A673 (cell line): ENCODE results near the gene ACOT11. TPM values are rescaled to one million over a fixed set of nuclear protein-coding genes. Genes with fewer than 3 reads are reported as not detected.
A peak's percentile ranks its signal among the peaks of the same experiment; 100 is the strongest.

ENCODE experiments used
- BruUV-seq: library from RNA; stranded (reverse); fragments of 400-500 nt; replicated peaks from 2 replicates; lab custom pipeline; 2021; lab: Mats Ljungman, UMichigan
- CTCF ChIA-PET: fragments of 300-600 bp; sonication (Branson Sonifier 250); formaldehyde crosslinking; loops from one replicate; lab custom pipeline; 2022; ENCODE audit warnings: antibody characterized with exemption; lab: Charles Lee
- POLR2A ChIA-PET: fragments of 300-600 bp; sonication (Branson Sonifier 250); formaldehyde crosslinking; loops from one replicate; lab custom pipeline; 2022; ENCODE audit warnings: antibody characterized with exemption; ENCODE audit not compliant: low non-redundant PET; lab: Charles Lee
- DNase-seq: peaks from one replicate; pipeline ENCODE4 v3.0.0-alpha.2; 2015; ENCODE audit warnings: low spot score
- H3K27ac ChIP-seq: fragments of 200-600 bp; sonication (generic); 2 replicates; pipeline ENCODE4 v1.5.1; 2016; ENCODE audit warnings: mixed run types, low read depth, mild to moderate bottlenecking, mixed read lengths, antibody characterized with exemption, low read length; ENCODE audit not compliant: poor library complexity, severe bottlenecking
- H3K27me3 ChIP-seq: fragments of 200-600 bp; sonication (generic); replicated peaks from 2 replicates; pipeline ENCODE4 v1.6.1; 2017; ENCODE audit warnings: mixed run types, low read depth, mild to moderate bottlenecking, mixed read lengths, antibody characterized with exemption, low read length; ENCODE audit not compliant: insufficient read depth, poor library complexity
- H3K36me3 ChIP-seq: fragments of 200-600 bp; sonication (generic); 2 replicates; pipeline ENCODE4 v1.6.1; 2016; ENCODE audit warnings: mixed run types, mild to moderate bottlenecking, mixed read lengths, antibody characterized with exemption, low read length; ENCODE audit not compliant: insufficient read depth, poor library complexity, severe bottlenecking
- H3K4me1 ChIP-seq: fragments of 200-600 bp; sonication (generic); 2 replicates; pipeline ENCODE4 v1.6.1; 2017; ENCODE audit warnings: mixed run types, mild to moderate bottlenecking, mixed read lengths, antibody characterized with exemption, low read length; ENCODE audit not compliant: insufficient read depth, poor library complexity, severe bottlenecking
- H3K4me3 ChIP-seq: fragments of 200-600 bp; sonication (generic); 2 replicates; pipeline ENCODE4 v1.5.1; 2016; ENCODE audit warnings: low read depth, mixed run types, mild to moderate bottlenecking, mixed read lengths, low read length; ENCODE audit not compliant: poor library complexity, severe bottlenecking
- H3K9me3 ChIP-seq: fragments of 200-600 bp; sonication (generic); 2 replicates; pipeline ENCODE4 v1.6.1; 2016; ENCODE audit warnings: mixed run types, low read depth, mild to moderate bottlenecking, mixed read lengths, antibody characterized with exemption, low read length; ENCODE audit not compliant: poor library complexity, severe bottlenecking
- EZH2 ChIP-seq: fragments of 200-600 bp; sonication (generic); IDR thresholded peaks from 2 replicates; pipeline ENCODE4 v1.6.1; 2017; ENCODE audit warnings: borderline replicate concordance, low read depth, mild to moderate bottlenecking, mixed read lengths, antibody characterized with exemption, low read length; ENCODE audit not compliant: poor library complexity, severe bottlenecking
- intact Hi-C: fragments of 100-400 bp; cut with micrococcal nuclease; formaldehyde crosslinking; loops from one replicate; pipeline ENCODE4 v1.10.0; 2022; ENCODE audit not compliant: unreplicated experiment
- total RNA-seq: library from RNA; stranded (reverse); gene quantifications from 2 replicates; pipeline ENCODE4 v1.2.3, GENCODE V29; 2021
- TF ChIP-seq, protein P1 (sequence below): fragments of 300-800, 200-600 bp; sonication (generic); conservative IDR thresholded peaks from 2 replicates; pipeline ENCODE4 v1.5.1; 2017; ENCODE audit warnings: low read depth, mild to moderate bottlenecking, antibody characterized with exemption, low read length, moderate library complexity, mixed read lengths

ACOT11 gene
- total RNA-seq, 1 experiment from 2014 or later, result 5.6 TPM

DNA sequence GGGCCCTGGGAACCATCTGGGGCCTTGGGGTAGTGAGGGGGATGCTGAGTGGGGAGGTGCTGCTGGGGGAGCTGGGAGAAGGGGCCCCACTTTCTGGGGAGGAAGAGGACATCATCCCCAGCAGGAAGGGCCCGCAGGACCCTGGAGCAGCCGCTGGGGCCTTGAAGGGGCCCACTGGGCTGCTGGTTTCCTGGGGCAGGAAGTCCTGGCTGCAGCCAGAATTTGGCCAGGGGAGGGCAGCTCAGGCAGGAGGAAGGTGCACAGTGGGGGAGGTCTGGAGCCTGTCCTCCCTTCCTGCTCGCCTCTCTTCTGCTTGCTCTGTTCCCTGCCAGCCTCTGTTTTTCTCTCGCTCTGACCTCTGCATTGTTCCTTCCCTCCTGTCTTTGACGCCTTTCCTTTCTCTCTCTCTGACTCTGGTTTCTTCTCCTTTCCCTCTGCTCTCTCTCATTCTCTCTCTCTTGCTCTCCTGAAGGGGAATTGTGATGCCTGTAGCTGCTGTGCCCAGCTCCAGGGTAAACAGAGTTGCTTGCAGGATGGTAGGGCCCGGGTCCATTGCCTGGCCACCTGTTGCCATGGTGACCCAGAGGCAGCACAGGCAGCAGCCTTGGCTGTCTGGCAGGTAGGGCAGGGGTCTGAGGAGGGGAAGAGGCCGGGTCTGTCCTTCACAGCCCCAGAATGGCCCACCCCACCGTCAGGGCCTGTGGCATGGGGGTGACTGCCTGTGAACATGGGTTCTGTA, 23.9 kb downstream of the ACOT11 start:
- TF ChIP-seq, protein P1, sequence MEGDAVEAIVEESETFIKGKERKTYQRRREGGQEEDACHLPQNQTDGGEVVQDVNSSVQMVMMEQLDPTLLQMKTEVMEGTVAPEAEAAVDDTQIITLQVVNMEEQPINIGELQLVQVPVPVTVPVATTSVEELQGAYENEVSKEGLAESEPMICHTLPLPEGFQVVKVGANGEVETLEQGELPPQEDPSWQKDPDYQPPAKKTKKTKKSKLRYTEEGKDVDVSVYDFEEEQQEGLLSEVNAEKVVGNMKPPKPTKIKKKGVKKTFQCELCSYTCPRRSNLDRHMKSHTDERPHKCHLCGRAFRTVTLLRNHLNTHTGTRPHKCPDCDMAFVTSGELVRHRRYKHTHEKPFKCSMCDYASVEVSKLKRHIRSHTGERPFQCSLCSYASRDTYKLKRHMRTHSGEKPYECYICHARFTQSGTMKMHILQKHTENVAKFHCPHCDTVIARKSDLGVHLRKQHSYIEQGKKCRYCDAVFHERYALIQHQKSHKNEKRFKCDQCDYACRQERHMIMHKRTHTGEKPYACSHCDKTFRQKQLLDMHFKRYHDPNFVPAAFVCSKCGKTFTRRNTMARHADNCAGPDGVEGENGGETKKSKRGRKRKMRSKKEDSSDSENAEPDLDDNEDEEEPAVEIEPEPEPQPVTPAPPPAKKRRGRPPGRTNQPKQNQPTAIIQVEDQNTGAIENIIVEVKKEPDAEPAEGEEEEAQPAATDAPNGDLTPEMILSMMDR, result no peak
- no peak for TF ChIP-seq EZH2
- DNase-seq, result peak; percentile 35
- peak overlapping the region; percentile 64 for H3K27ac ChIP-seq
- ChIA-PET CTCF (no interaction called here), POLR2A (no interaction called here)
- intact Hi-C loops, result no loop called here
- H3K36me3 ChIP-seq, result no peaks in the 10 kb centered on the region
- H3K4me1 ChIP-seq, result peaks cover 29% of the 10 kb centered on the region
- H3K4me3 ChIP-seq, result no peak overlapping the region
- no peaks in the 10 kb centered on the region for H3K9me3 ChIP-seq
- BruUV-seq, result no TSS peak
- no peaks in the 10 kb centered on the region for H3K27me3 ChIP-seq

DNA sequence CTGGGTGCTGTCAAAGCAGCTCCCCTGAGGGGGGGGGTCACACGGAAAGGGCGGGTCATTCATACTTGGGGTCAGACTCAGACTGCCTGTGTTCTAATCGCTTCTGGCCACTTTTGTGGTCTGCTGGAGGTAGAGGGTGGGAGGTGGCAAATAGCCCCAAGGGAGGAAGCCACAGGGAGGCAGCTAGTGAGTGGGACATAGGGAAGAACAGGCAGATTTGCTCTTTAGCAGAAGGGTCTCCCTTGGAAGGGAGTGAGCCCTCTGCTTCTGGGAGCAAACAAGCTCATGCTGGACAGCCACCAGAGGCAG, 24.5 kb downstream of the ACOT11 start:
- no peaks in the 10 kb centered on the region for H3K9me3 ChIP-seq
- peak overlapping the region; percentile 64 for H3K27ac ChIP-seq
- peaks cover 29% of the 10 kb centered on the region for H3K4me1 ChIP-seq
- TF ChIP-seq, protein P1, result no peak
- no peak for TF ChIP-seq EZH2
- no peak for DNase-seq
- no TSS peak for BruUV-seq
- ChIA-PET CTCF (no interaction called here), POLR2A (no interaction called here)
- intact Hi-C loops, result no loop called here
- H3K36me3 ChIP-seq, result no peaks in the 10 kb centered on the region
- no peaks in the 10 kb centered on the region for H3K27me3 ChIP-seq
- no peak overlapping the region for H3K4me3 ChIP-seq

DNA sequence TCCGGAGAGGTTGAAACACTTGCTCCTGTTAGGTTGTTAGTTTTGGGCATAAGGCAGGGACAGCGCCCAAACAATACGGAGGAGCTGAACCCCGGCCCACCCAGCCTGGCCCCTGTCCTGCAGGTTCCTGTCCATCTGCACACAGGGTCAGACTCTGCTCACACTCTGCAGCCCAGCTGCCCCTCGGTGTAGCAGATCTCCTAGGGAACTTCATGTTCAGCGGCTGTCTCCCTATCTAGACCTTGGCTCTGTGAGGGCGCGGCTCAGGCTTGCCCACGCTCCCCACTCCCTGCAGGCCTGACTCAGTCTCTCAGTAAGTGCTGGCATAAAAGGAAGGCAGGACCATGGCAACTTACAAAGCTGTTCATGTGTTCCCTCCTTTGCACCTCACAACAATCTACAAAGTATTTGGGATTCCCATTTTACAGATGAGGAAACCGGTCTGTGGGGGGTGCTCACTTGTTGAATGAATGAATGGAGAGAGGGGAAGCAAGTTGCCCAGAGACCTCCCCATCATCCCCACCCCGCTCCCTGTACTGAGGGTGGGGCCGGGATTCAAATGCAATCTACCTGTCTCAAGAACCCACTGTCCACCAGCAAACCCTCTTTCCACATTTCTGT, 26.2 kb downstream of the ACOT11 start:
- H3K36me3 ChIP-seq, result no peaks in the 10 kb centered on the region
- TF ChIP-seq EZH2, result no peak
- TF ChIP-seq, protein P1, result no peak

More for the DNA sequence above, 26.2 kb downstream of the ACOT11 start:
- DNase-seq, result no peak
- ChIA-PET CTCF (no interaction called here), POLR2A (no interaction called here)
- Histone ChIP-seq H3K9me3 (no peaks in the 10 kb centered on the region), H3K4me1 (peaks cover 29% of the 10 kb centered on the region), H3K27me3 (no peaks in the 10 kb centered on the region), H3K4me3 (no peak overlapping the region), H3K27ac (no peak overlapping the region)
- intact Hi-C loops, result no loop called here
- BruUV-seq, result no TSS peak
